Body of pancreas (tissue), 4 donors: ENCODE results near the gene ITPR2. TPM values are rescaled to one million over a fixed set of nuclear protein-coding genes. Genes with fewer than 3 reads are reported as not detected.

Source experiments
- ATAC-seq: fragments of 150-250 bp; one replicate; pipeline ENCODE4 v1.9.1; 2016
- DNase-seq, 4 donors: peaks; one replicate each; pipeline ENCODE4 v3.0.0-alpha.2; 2019
- H3K27ac ChIP-seq, 4 donors: fragments of 200-600 bp; sonication (generic); 1 replicate in 3 of 4; 2 replicates in 1 of 4; pipeline versions ENCODE4 v1.5.1 to v1.6.1; 2016 to 2019; ENCODE audit warnings: mild to moderate bottlenecking in 1 of 4, mixed read lengths in 1 of 4, moderate library complexity in 1 of 4
- H3K27me3 ChIP-seq, 2 donors: fragments of 200-600 bp; sonication (generic); one replicate each; pipeline ENCODE4 v1.6.0; 2016; ENCODE audit warnings: mild to moderate bottlenecking in 1 of 2
- H3K36me3 ChIP-seq, 2 donors: fragments of 200-600 bp; sonication (generic); replicated peaks in 1 of 2; 2 replicates each; pipeline ENCODE4 v1.5.1; 2016; ENCODE audit warnings: low read depth in 2 of 2; ENCODE audit not compliant: insufficient read depth in 1 of 2
- H3K4me1 ChIP-seq: fragments of 200-600 bp; sonication (generic); one replicate; pipeline ENCODE4 v1.6.0; 2016
- H3K4me3 ChIP-seq, 2 donors: fragments of 200-600 bp; sonication (generic); 1 replicate in 1 of 2; 2 replicates in 1 of 2; pipeline ENCODE4 v1.5.1; 2016 to 2019
- H3K9me3 ChIP-seq, 3 donors: fragments of 200-600 bp; sonication (generic); 1 replicate in 2 of 3; 2 replicates in 1 of 3; pipeline ENCODE4 v1.5.1; 2016
- POLR2A ChIP-seq, 3 donors: fragments of 450-650 bp; IDR thresholded peaks; one replicate each; pipeline ENCODE4 v1.6.1; 2016; ENCODE audit warnings: antibody characterized with exemption in 3 of 3, mild to moderate bottlenecking in 2 of 3
- WGBS, 2 donors: methylation state at CpG; one replicate each; pipeline ENCODE4 v1.1.5; 2017; 5-methylcytosine and 5-hydroxymethylcytosine counted together
- intact Hi-C: fragments of 100-400 bp; cut with DNase I; formaldehyde crosslinking; loops from one replicate; pipeline ENCODE4 v1.15.1; 2023
- total RNA-seq, 2 donors: library from RNA; depleted of rRNA; stranded (reverse); fragments of >200 nt; gene quantifications; one replicate each; pipeline ENCODE4 v1.1.0, GENCODE V29; 2016
- TF ChIP-seq, protein P1 (sequence below), 7 experiments: fragments of 450-650 bp in 4 of 7; fragments of 200-600 bp in 3 of 7; sonication (generic) in 3 of 7; IDR thresholded peaks; one replicate each; pipeline ENCODE4 v1.5.1; 2016 to 2019; ENCODE audit warnings: antibody characterized with exemption in 7 of 7

The ITPR2 gene
- total RNA-seq, 2 donors from 2014 or later = 37.4 to 92.9 TPM

- H3K36me3 ChIP-seq = no peaks in the 10 kb centered on the region
- peaks cover 29% of the 10 kb centered on the region for H3K4me1 ChIP-seq
- H3K27me3 ChIP-seq = no peaks in the 10 kb centered on the region
- no peaks in the 10 kb centered on the region for H3K9me3 ChIP-seq
- no peak for ATAC-seq
- H3K4me3 ChIP-seq = no peak overlapping the region
- TF ChIP-seq POLR2A (IDR thresholded peaks at IDR 0.05) = no peak
- TF ChIP-seq, protein P1, sequence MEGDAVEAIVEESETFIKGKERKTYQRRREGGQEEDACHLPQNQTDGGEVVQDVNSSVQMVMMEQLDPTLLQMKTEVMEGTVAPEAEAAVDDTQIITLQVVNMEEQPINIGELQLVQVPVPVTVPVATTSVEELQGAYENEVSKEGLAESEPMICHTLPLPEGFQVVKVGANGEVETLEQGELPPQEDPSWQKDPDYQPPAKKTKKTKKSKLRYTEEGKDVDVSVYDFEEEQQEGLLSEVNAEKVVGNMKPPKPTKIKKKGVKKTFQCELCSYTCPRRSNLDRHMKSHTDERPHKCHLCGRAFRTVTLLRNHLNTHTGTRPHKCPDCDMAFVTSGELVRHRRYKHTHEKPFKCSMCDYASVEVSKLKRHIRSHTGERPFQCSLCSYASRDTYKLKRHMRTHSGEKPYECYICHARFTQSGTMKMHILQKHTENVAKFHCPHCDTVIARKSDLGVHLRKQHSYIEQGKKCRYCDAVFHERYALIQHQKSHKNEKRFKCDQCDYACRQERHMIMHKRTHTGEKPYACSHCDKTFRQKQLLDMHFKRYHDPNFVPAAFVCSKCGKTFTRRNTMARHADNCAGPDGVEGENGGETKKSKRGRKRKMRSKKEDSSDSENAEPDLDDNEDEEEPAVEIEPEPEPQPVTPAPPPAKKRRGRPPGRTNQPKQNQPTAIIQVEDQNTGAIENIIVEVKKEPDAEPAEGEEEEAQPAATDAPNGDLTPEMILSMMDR (IDR thresholded peaks at IDR 0.05) = no peak
- H3K27ac ChIP-seq = no peak overlapping the region
- intact Hi-C loops = no loop called here
- DNase-seq = no peak
These were observed 41.6 kb downstream of the ITPR2 start for GRCh38 chr12:26791301-26791791.

DNA sequence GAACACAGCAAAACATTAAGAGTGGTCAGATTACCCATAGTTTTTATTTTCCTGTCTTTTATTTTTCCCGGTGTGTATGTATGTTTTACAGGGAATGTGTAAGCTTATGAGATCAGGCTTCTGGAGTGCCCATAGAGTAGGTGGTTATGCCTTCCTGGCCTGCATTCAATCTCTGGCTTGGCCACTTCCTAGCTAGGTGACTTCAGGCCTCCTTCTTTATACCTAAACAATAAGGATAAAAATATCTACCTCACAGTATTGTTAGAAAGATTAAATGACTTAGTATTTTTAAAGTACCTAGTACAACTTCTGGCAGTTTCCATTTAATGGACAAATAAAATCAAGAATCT lies 42.4 kb downstream of the ITPR2 start:
- intact Hi-C loops = no loop called here
- WGBS, 2 donors = 83 to 88% methylated on average over 1 of the region's 1 CpG
- H3K27me3 ChIP-seq = no peaks in the 10 kb centered on the region
- H3K9me3 ChIP-seq = no peaks in the 10 kb centered on the region
- no peak overlapping the region for H3K4me3 ChIP-seq
- no peak for TF ChIP-seq POLR2A (IDR thresholded peaks at IDR 0.05)
- TF ChIP-seq, protein P1 (IDR thresholded peaks at IDR 0.05) = no peak
- no peak overlapping the region for H3K27ac ChIP-seq
- DNase-seq (peak in 1 of 4 donors; percentile 12), ATAC-seq (no peak)
- H3K36me3 ChIP-seq = no peaks in the 10 kb centered on the region
- peaks cover 29% of the 10 kb centered on the region for H3K4me1 ChIP-seq

GRCh38 chr12:26789731-26790644 lies 43.0 kb downstream of the ITPR2 start:
- Histone ChIP-seq H3K4me1 (peaks cover 29% of the 10 kb centered on the region), H3K27me3 (no peaks in the 10 kb centered on the region), H3K36me3 (no peaks in the 10 kb centered on the region), H3K4me3 (no peak overlapping the region), H3K27ac (peak overlapping the region in 1 of 4 donors; percentile 3), H3K9me3 (no peaks in the 10 kb centered on the region)
- DNase-seq (no peak), ATAC-seq (no peak)
- WGBS, 2 donors = 50 to 66% methylated on average over 2 of the region's 2 CpGs
- TF ChIP-seq, protein P1 (IDR thresholded peaks at IDR 0.05) = no peak
- no peak for TF ChIP-seq POLR2A (IDR thresholded peaks at IDR 0.05)
- intact Hi-C loops = no loop called here

GRCh38 chr12:26786865-26787514 lies 46.0 kb downstream of the ITPR2 start:
- H3K36me3 ChIP-seq = no peaks in the 10 kb centered on the region
- no peaks in the 10 kb centered on the region for H3K9me3 ChIP-seq
- H3K4me1 ChIP-seq = peaks cover 27% of the 10 kb centered on the region
- DNase-seq (no peak), ATAC-seq (peak; percentile 50)
- TF ChIP-seq, protein P1 (IDR thresholded peaks at IDR 0.05) = no peak
- TF ChIP-seq POLR2A (IDR thresholded peaks at IDR 0.05) = no peak
- WGBS, 2 donors = 67 to 74% methylated on average over 2 of the region's 2 CpGs
- H3K27me3 ChIP-seq = no peaks in the 10 kb centered on the region
- peak overlapping the region in 2 of 4 donors; percentile 5 to 39 for H3K27ac ChIP-seq
- H3K4me3 ChIP-seq = no peak overlapping the region
- intact Hi-C loops = no loop called here
